B cell (primary cell): ENCODE measurements around the gene ZNF407.

Source experiments
- EZH2 ChIP-seq: IDR thresholded peaks from 2 replicates; pipeline ENCODE4 v1.6.1; 2012; ENCODE audit warnings: borderline replicate concordance, low read depth, mild to moderate bottlenecking, moderate library complexity, low read length; ENCODE audit not compliant: insufficient read depth, poor library complexity, severe bottlenecking
- TF ChIP-seq, protein P1 (sequence below): fragments of 200-600 bp; IDR thresholded peaks from one replicate; pipeline ENCODE4 v1.8.0; 2022; ENCODE audit warnings: antibody characterized with exemption, mild to moderate bottlenecking

DNA sequence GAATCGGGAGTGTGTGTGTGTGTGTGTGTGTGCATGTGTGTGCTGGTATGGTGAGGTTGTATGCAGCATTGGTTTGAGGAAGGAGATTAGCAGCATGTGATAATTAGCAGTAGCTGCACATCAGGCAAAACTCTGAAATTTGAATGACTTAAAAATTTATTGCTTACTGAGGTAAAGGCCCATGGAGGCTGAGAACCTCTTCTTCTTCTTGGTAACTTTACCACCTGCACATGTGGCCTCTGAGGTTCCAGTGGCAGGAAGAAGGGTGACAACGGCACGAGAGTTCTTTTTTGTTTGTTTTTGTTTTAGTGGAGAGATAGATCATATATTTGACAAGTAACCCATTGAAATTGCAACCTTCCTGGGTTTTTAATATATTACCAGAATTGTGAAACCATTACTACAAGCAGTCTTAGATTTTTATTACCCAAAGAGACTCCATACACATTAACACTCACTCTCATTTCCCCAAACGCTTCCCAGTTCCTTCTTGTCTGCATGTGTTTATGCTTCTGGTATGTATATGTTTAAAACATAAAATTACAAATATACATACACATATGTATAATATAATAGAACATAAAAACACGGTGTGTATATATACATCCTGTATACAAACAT lies 319.2 kb downstream of the ZNF407 start:
- TF ChIP-seq, protein P1, sequence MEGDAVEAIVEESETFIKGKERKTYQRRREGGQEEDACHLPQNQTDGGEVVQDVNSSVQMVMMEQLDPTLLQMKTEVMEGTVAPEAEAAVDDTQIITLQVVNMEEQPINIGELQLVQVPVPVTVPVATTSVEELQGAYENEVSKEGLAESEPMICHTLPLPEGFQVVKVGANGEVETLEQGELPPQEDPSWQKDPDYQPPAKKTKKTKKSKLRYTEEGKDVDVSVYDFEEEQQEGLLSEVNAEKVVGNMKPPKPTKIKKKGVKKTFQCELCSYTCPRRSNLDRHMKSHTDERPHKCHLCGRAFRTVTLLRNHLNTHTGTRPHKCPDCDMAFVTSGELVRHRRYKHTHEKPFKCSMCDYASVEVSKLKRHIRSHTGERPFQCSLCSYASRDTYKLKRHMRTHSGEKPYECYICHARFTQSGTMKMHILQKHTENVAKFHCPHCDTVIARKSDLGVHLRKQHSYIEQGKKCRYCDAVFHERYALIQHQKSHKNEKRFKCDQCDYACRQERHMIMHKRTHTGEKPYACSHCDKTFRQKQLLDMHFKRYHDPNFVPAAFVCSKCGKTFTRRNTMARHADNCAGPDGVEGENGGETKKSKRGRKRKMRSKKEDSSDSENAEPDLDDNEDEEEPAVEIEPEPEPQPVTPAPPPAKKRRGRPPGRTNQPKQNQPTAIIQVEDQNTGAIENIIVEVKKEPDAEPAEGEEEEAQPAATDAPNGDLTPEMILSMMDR: no peak
- TF ChIP-seq EZH2: no peak
